GM23248 (cell line): Measurements from ENCODE around the gene CPNE5.

Source experiments
- EZH2 ChIP-seq: fragments of 200-600 bp; sonication (generic); IDR thresholded peaks from 2 replicates; pipeline ENCODE4 v1.6.1; 2018; ENCODE audit warnings: antibody characterized with exemption, mild to moderate bottlenecking; ENCODE audit not compliant: insufficient read depth, poor library complexity, severe bottlenecking
- EZH2phosphoT487 ChIP-seq: fragments of 200-600 bp; sonication (generic); IDR thresholded peaks from 2 replicates; pipeline ENCODE4 v1.6.1; 2018; ENCODE audit warnings: antibody characterized with exemption, moderate library complexity, mild to moderate bottlenecking, low read depth; ENCODE audit not compliant: insufficient read depth

- no peak for TF ChIP-seq EZH2
- no peak for TF ChIP-seq EZH2phosphoT487
Observed at GRCh38 chr6:36730424-36731380, 108.5 kb downstream of the CPNE5 start.
